Activated CD4-positive, alpha-beta memory T cell treated with anti-CD3 and anti-CD28 coated beads for 36 hours (primary cell): Measurements from ENCODE around the gene MAP1A. TPM values are rescaled to one million over a fixed set of nuclear protein-coding genes. Genes with fewer than 3 reads are reported as not detected.

Experiments used
- total RNA-seq, 2 experiments: library from RNA; stranded (reverse); gene quantifications; one replicate each; pipeline ENCODE4 v1.2.3, GENCODE V29; 2021

MAP1A gene
- total RNA-seq, 2 experiments from 2014 or later: 1.5 TPM

Other genes with a start within 250 kb of the MAP1A start
- not detected for gene TGM7, start 215.4 kb upstream of the MAP1A start, total RNA-seq
- gene LCMT2, start 187.0 kb upstream of the MAP1A start, total RNA-seq: 1 to 10 TPM; 7.7 to 9.1 TPM
- gene ZSCAN29, start 146.6 kb upstream of the MAP1A start, total RNA-seq: 10 to 100 TPM; 20.6 to 20.9 TPM
- 10 to 100 TPM; 37.3 to 37.6 TPM for gene TUBGCP4, start 146.5 kb upstream of the MAP1A start, total RNA-seq
- gene TP53BP1, start 24.5 kb upstream of the MAP1A start, total RNA-seq: 10 to 100 TPM; 26.4 to 32.0 TPM
- gene PPIP5K1, start 72.6 kb downstream of the MAP1A start, total RNA-seq: 10 to 100 TPM; 38.6 to 44.2 TPM
- gene CKMT1B, start 76.4 kb downstream of the MAP1A start, total RNA-seq: under 1 TPM in 1 of 2 experiments, not detected in 1; 0.36 TPM
- gene STRC, start 101.2 kb downstream of the MAP1A start, total RNA-seq: under 1 TPM; 0.44 to 0.57 TPM
- gene CATSPER2, start 131.2 kb downstream of the MAP1A start, total RNA-seq: 1 to 10 TPM; 5.1 to 5.5 TPM
- under 1 TPM; 0.33 to 0.41 TPM for gene CKMT1A, start 176.3 kb downstream of the MAP1A start, total RNA-seq
- 100 to 1,000 TPM; 286 to 291 TPM for gene PDIA3, start 228.8 kb downstream of the MAP1A start, total RNA-seq